Femur (tissue), 1 donor: ENCODE data around the gene EPHB4.

ENCODE experiments used
- DNase-seq: peaks from one replicate; pipeline ENCODE4 v3.0.0-alpha.2; 2017

EPHB4 gene

DNA sequence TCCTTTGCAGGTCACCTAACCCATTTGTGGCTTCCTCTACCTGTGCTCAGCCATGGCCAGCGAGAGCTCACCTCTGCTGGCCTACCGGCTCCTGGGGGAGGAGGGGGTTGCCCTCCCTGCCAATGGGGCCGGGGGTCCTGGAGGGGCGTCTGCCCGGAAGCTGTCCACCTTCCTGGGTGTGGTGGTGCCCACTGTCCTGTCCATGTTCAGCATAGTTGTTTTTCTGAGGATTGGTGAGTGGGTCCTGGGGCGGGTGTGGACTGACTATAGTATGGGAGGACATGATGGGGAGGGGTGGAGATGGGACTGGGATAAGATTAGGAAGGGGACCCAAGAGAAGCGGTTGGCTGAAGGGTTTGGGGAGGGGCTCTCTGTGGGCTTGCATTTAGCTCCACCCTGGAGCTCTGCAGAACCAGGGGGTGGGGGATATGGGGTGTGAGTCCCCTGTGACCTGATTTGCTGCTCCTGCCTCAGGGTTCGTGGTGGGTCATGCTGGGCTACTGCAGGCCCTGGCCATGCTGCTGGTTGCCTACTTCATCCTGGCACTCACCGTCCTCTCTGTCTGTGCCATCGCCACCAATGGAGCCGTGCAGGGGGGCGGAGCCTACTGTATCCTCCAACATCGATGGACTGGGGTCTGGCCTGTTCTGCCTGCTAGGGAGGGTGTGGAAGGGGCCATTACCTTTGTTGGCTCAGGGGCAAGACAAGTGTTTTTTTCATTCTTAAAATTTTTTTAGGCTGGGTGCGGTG is 27.0 kb upstream of the EPHB4 start:
- DNase-seq, result no peak

DNA sequence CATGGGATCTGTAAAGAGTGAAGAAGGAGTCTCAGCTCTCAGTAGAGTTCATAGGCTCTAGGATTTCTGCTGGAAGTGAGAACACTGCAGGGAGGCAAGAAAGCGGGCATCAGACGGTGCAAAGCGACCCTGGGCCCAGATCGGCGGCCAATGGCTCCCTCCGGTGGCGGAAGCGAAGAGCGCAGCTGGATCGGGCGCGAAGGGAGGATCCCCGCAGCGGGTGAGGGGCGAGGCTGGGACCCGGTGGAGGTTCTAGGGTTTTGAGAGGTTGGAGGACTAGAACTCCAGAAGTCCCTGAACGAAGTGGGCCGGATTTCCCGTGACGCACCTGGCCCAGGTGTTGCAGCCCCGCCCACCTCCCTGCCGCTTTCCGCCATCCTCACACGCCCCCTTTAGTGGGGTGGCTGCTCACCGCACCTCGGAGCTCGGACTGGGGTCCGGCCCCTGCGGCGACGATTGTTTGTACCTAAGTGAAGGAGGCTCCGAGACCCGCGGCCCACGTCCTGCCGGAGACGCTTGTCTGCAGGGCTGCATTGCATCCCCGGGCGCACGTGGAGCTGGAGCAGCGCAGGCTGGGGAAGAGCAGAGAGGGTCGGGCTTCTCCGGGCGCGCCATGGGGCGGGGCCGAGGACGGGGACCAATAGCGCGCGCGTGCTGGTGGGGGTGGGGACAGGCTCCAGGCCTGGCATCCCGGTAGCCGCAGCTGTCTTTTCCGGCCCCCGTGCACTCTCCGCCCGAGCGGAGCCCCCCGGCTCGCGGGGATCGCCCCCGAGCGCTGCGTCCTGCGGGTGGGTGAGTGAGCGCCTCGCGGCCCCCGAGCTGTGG is 24.9 kb upstream of the EPHB4 start, which contains the start of gene SLC12A9:
SLC12A9 (plus strand) TSS at position 666 of the 825 bp plus-strand sequence. CDS start 1,485 bp downstream, outside the sequence.
- DNase-seq, result peak; percentile 95

DNA sequence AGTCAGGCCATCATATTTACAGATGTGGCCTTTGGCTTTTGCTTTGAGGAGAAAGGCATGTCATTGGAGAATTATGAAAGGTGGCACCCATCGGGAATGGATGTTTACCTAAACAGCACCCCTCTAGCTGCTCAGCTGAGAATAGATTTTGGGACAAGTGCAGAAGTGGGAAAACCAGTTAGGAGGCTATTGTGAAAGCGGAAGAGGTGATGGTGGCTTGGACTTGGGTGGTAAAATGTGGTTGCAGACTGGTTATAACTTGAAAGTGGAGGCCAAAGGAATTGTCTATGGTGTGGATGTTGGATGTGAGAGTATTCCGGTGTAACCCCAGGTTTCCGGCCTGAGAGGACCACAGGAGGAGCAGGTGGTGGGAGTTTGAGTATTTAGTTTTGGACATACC is 20.0 kb upstream of the EPHB4 start:
- DNase-seq, result no peak

DNA sequence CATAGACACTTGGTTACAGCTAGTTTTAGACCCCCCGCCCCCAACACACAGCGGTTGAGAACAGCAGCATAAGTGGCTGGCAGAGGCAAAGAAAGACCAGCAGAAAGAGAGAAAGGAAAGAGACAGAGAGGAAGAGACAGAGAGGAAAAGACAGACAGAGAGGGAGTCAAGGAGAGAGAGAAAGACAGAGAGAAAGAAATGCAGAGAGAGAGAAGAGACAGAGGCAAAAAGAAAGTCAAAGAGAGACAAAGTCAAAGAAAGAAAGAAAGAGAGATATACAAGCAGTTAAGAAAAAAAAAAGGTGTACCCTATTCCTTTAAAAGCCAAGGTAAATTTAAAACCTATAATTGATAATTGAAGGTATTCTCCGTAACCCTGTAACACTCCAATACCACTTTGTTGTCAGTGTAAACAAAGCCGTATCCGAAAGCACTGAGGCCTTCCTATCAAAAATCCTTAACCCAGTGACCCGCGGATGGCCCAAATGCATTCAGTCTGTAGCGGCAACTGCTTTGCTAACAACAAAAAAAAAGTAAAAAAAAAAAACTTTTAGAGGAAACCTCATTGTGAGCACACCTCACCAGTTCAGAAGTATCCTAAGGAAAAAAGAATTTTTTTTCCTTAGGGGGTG is 13.3 kb upstream of the EPHB4 start:
- no peak for DNase-seq

DNA sequence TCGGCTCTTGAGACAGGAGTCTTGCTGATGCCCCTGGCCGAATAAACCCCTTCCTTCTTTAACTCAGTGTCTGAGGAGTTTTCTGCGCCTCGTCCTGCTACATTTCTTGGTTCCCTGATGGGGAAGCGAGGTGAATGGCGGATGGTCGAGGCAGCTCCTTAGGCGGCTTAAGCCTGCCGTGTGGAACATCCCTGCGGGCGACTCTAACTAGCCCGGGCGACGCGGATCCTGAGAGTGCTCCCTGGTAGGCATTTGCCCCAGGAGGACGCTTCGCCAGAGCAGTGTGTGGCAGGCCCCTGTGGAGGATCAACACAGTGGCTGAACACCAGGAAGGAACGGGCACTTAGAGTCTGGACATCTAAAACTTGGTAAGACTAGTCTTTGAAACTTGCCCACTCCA is 12.0 kb upstream of the EPHB4 start:
- DNase-seq, result no peak

DNA sequence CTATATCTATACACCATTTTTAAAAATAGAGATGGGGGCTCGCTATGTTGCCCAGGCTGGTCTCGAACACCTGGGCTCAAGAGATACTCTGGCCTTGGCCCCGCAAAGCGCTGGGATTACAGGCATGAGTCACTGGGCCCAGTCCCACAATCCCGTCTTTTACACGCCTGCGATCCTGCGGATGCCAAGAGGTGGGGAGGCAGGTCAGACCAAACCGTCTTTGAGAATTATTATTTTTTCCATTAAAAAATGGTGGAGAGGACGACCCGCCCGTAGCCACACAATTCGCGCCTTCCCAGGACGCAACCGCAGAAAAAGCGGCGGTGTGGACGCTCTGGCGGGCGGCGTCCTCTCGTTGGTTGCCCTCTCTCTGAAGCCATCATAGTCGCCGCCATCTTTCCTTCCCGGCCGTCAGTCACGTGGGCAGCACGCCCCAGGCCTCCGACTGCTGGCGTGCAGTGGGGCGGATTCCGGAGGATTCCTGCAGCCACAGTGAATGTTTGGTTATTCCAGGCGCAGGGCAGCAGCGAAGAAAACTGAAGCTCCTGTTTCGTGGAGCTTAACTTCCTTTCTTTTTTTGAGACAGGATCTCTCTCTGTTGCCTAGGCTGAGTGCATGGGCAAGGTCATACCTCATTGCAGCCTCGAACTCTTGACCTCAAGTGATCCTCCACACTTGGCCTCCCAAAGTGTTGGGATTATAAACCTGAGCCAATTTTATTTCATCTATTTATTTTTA is 9.9 kb upstream of the EPHB4 start:
- DNase-seq, result peak; percentile 96

GRCh38 chr7:100836812-100837098 is 9.4 kb upstream of the EPHB4 start:
- DNase-seq, result no peak

DNA sequence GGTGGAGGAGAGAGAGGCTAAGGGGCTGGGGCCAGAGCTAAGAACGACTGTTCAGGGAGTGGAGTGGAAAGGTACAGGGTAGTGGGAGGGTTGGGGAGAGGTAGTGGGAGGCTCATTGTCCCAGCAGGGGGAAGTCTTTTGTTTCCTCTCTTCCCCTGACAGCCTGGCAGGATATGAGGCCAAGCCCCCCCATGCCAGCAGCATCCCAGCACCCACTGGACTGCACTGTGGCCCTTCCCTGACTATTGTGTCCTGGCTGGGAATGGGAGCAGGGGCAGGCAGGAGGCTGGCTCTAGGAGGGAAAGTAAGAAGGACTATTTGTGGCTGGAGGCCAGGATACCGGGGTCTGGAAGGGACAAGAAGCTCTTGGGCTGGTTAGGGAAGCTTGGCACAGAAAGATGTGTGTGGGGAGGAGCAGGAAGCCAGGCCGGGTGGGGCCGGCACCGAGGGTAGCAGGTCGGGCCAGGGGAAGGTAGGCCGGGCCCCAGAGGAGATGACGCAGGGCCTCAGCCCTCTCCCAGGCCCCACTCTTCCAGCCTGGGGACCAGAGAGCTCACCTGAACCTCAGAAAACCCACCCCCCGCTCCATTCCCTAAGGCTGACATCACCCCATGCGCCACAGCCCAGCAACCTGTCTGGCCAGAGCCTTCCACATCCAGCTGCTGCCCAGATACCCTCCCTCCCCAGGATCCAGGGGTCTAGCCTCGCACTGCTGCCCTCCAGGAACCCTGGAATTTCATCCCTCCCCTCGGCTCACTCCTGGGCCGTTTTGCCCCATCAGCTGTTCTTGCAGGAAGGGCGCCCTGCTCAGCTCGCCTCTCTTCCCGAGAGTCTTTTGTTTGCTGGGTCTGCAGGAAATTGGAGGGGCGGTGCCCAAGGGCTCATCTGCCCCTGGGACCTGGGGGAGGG is 8.8 kb upstream of the EPHB4 start:
- DNase-seq, result peak; percentile 73

GRCh38 chr7:100832281-100832633 is 4.9 kb upstream of the EPHB4 start:
- no peak for DNase-seq

DNA sequence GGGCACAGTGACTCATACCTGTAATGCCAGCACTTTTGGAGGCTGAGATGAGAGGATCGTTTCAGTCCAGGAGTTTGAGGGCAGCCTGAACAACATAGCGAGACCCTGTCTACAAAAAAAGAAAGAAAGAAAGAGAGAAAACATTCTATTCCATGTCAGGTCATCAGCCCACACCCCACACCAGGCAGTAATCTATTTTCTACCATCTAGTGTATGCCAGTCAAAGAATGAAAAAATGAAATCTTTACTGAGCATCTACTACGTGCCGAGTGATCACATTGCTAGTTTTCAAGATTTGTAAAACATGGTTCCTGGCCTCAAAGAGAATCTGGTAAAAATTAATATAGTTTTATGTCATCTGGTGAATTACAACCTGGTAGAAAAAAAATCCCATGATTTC is 3.1 kb upstream of the EPHB4 start:
- no peak for DNase-seq

- peak; percentile 58 for DNase-seq
Observed at GRCh38 chr7:100829150-100829716, 1.9 kb upstream of the EPHB4 start.

DNA sequence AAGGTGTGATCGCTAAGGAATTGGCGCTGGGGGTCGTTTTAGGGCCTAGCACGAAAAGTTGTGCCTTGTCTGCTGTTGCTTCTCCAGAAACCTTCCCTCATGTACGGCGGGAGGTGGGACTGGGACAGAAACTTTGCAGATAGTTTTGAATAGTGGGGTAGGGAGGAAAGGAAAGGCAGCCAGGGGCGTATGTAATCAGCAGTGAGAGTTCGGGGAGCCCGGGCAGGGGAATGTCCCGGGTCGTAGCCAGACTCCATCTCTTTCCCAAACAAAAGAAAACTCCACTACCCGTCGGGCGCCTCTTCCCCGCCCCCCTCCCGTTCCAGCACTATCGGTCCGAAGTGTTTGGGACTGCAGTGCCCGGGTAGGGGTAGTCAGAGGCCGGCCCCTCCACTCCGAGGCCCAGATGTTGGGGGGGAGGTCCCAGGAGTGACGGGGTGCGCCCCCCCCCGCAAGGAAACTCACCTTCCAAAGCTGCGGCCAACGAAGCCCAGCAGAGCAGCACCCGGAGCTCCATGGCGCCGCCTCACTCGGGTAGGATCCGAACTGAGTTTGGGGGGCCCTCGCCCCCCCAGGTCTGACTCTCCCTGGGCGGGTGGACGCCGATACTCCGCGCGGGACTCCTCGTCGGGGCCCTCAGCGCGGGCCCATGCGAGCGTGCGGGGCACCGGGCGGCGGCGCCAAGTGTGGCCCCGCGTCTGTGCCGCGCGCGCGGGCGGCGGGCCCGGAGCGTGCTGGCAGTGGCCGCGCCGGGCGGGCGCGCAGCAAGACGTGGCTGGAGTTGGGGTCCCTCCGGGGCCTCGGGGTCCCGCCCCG is 601 bp downstream of the EPHB4 start:
- DNase-seq, result peak; percentile 47

GRCh38 chr7:100825751-100826513 is 1.4 kb downstream of the EPHB4 start:
- DNase-seq, result no peak

GRCh38 chr7:100825215-100825671 is 2.1 kb downstream of the EPHB4 start:
- DNase-seq, result no peak

DNA sequence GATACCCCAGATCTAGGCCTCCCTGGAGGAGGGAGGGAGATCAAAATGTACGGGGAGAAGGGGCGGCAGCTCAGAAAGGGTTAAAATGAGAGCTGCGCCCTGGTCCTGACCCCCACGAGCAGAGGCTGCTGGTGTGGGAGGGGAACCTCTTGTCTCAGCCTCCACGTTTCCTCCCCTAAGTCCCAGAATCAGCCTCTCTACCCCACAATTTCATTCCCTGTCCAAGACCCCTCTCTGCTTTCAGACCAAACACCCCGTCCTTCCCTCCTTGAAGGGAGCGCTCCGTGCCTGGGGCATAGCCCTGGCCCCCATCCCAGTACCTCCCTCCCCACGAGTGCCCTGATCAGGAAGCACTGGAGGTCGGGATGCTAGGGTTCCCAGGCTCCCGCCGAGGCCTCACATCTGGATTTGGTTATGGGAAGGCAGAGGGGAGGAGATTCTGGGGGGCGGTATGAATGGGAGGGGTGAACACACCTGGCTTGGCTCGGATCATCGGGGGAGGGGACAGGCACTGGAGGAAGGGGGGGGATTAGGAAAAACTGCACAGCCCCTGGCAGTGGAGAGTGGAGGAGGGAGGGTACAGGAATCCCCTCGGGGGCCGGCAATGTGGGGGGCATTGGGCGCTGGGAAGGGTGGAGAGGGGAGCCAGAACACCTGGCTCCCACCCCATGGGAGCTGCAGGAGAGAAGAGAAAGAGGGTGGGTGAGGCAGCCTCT is 2.7 kb downstream of the EPHB4 start:
- DNase-seq, result no peak

DNA sequence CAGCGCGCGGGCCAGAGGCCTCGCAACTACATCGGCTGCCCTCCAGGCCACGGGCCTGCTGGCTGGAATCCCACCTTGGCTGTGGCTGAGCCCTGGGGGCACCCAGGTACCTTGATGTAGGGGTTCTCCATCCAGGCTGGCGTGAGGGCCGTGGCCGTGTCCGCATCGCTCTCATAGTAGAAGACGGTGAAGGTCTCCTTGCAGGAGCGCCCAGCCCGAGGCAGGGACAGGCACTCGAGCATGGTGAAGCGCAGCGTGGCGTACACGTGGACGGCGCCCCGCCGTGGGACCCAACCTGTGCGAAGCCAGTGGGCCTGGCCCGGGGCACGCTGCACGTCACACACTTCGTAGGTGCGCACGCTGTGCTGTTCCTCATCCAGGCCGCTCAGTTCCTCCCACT is 3.8 kb downstream of the EPHB4 start:
- DNase-seq, result no peak

DNA sequence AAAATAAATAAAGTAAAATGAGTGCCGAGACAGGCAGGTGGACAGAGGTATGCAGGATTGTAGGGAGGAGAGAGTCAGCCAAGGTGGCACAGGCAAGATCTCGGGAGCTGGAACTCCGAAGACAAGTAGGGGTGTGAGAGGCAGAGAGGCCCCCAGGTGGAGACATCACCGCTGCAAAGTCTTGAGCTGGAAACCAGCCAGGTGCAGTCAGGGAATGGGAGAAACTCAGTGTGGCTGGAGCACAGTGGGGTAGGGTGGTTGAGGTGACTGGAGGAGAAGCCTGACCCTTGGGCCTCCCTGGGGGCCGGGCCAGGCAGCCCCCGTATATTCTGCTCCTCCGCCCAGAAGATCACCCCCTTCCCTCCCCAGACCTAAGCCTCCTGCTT is 4.2 kb downstream of the EPHB4 start:
- DNase-seq, result no peak

GRCh38 chr7:100822236-100823139 is 4.8 kb downstream of the EPHB4 start:
- DNase-seq, result no peak
